Activated T-helper 2 cell treated with anti-CD3 and anti-CD28 coated beads, Interferon-gamma antibody, Interleukin-2, Interleukin-4, amounts not matched to agents 10 μg/mL and 5 μg/mL and 100 μg/mL, durations not matched to agents 14 hours and 24 hours and 36 hours (primary cell): ENCODE results near the gene KCNH1. TPM values are rescaled to one million over a fixed set of nuclear protein-coding genes. Genes with fewer than 3 reads are reported as not detected.

Experiments
- DNase-seq: peaks from one replicate; pipeline ENCODE4 v3.0.0; 2021; ENCODE audit warnings: low spot score
- H3K27ac Mint-ChIP-seq: one replicate; pipeline ENCODE4 v1.8.0; 2021; ENCODE audit warnings: mixed read lengths
- H3K27me3 Mint-ChIP-seq: one replicate; pipeline ENCODE4 v1.8.0; 2021; ENCODE audit warnings: low read depth, mixed read lengths
- H3K36me3 Mint-ChIP-seq: one replicate; pipeline ENCODE4 v1.8.0; 2021; ENCODE audit warnings: low read depth, mixed read lengths
- H3K4me1 Mint-ChIP-seq: one replicate; pipeline ENCODE4 v1.8.0; 2021; ENCODE audit warnings: low read depth, mixed read lengths
- H3K4me3 Mint-ChIP-seq: one replicate; pipeline ENCODE4 v1.8.0; 2021; ENCODE audit warnings: low read depth, mild to moderate bottlenecking, moderate library complexity, mixed read lengths
- H3K9me3 Mint-ChIP-seq: one replicate; pipeline ENCODE4 v1.8.0; 2021; ENCODE audit warnings: mixed read lengths
- intact Hi-C: fragments of 100-400 bp; cut with micrococcal nuclease; formaldehyde crosslinking; loops from one replicate; pipeline ENCODE4 v1.15.1; 2023
- total RNA-seq: library from RNA; stranded (reverse); gene quantifications from 2 replicates; pipeline ENCODE4 v1.2.3, GENCODE V29; 2022

Gene KCNH1
- total RNA-seq, 1 donor from 2014 or later, result not detected

GRCh38 chr1:210736713-210737112 is 397.2 kb downstream of the KCNH1 start:
- no peaks in the 10 kb centered on the region for H3K9me3 Mint-ChIP-seq
- H3K4me1 Mint-ChIP-seq, result no peaks in the 10 kb centered on the region
- no peak overlapping the region for H3K27ac Mint-ChIP-seq
- DNase-seq, result no peak
- H3K27me3 Mint-ChIP-seq, result peaks cover 5% of the 10 kb centered on the region
- H3K36me3 Mint-ChIP-seq, result no peaks in the 10 kb centered on the region
- no peak overlapping the region for H3K4me3 Mint-ChIP-seq
- intact Hi-C loops, result no loop called here

GRCh38 chr1:210731597-210731996 is 402.4 kb downstream of the KCNH1 start:
- intact Hi-C loops, result no loop called here
- peaks cover 7% of the 10 kb centered on the region for H3K4me1 Mint-ChIP-seq
- H3K4me3 Mint-ChIP-seq, result no peak overlapping the region

GRCh38 chr1:210731193-210731592 is 402.8 kb downstream of the KCNH1 start:
- Mint-ChIP-seq H3K27me3 (peaks cover 2% of the 10 kb centered on the region), H3K4me3 (no peak overlapping the region), H3K4me1 (peaks cover 7% of the 10 kb centered on the region), H3K36me3 (no peaks in the 10 kb centered on the region), H3K9me3 (no peaks in the 10 kb centered on the region), H3K27ac (no peak overlapping the region)
- DNase-seq, result no peak
- intact Hi-C loops, result no loop called here

More at GRCh38 chr1:210731597-210731996, 402.4 kb downstream of the KCNH1 start:
- Mint-ChIP-seq H3K36me3 (no peaks in the 10 kb centered on the region), H3K27ac (no peak overlapping the region), H3K27me3 (peaks cover 2% of the 10 kb centered on the region), H3K9me3 (no peaks in the 10 kb centered on the region)
- no peak for DNase-seq

GRCh38 chr1:210730023-210730422 is 403.9 kb downstream of the KCNH1 start:
- no peak overlapping the region for H3K4me3 Mint-ChIP-seq
- no peak overlapping the region for H3K27ac Mint-ChIP-seq
- DNase-seq, result no peak
- peaks cover 7% of the 10 kb centered on the region for H3K4me1 Mint-ChIP-seq
- H3K36me3 Mint-ChIP-seq, result no peaks in the 10 kb centered on the region
- intact Hi-C loops, result no loop called here
- H3K27me3 Mint-ChIP-seq, result no peaks in the 10 kb centered on the region
- no peaks in the 10 kb centered on the region for H3K9me3 Mint-ChIP-seq

GRCh38 chr1:210728437-210729149 is 405.4 kb downstream of the KCNH1 start:
- Mint-ChIP-seq H3K27ac (no peak overlapping the region), H3K4me3 (no peak overlapping the region), H3K9me3 (no peaks in the 10 kb centered on the region), H3K4me1 (peaks cover 7% of the 10 kb centered on the region), H3K27me3 (no peaks in the 10 kb centered on the region), H3K36me3 (no peaks in the 10 kb centered on the region)
- DNase-seq, result no peak
- intact Hi-C loops, result no loop called here

- intact Hi-C loops, result no loop called here
- DNase-seq, result no peak
- Mint-ChIP-seq H3K27me3 (no peaks in the 10 kb centered on the region), H3K36me3 (no peaks in the 10 kb centered on the region), H3K9me3 (no peaks in the 10 kb centered on the region), H3K4me1 (peaks cover 7% of the 10 kb centered on the region), H3K4me3 (no peak overlapping the region), H3K27ac (no peak overlapping the region)
Observed at GRCh38 chr1:210727709-210728108, 406.2 kb downstream of the KCNH1 start.

- DNase-seq, result no peak
- no peak overlapping the region for H3K27ac Mint-ChIP-seq
- no peaks in the 10 kb centered on the region for H3K9me3 Mint-ChIP-seq
- intact Hi-C loops, result no loop called here
- no peaks in the 10 kb centered on the region for H3K36me3 Mint-ChIP-seq
- peaks cover 7% of the 10 kb centered on the region for H3K4me1 Mint-ChIP-seq
- no peaks in the 10 kb centered on the region for H3K27me3 Mint-ChIP-seq
- no peak overlapping the region for H3K4me3 Mint-ChIP-seq
Observed at GRCh38 chr1:210726621-210727020, 407.3 kb downstream of the KCNH1 start.

GRCh38 chr1:210724768-210725167 is 409.2 kb downstream of the KCNH1 start:
- no peak overlapping the region for H3K4me3 Mint-ChIP-seq
- H3K4me1 Mint-ChIP-seq, result no peaks in the 10 kb centered on the region
- no peaks in the 10 kb centered on the region for H3K27me3 Mint-ChIP-seq
- no peak for DNase-seq
- no peak overlapping the region for H3K27ac Mint-ChIP-seq
- H3K9me3 Mint-ChIP-seq, result no peaks in the 10 kb centered on the region
- H3K36me3 Mint-ChIP-seq, result no peaks in the 10 kb centered on the region
- intact Hi-C loops, result no loop called here

GRCh38 chr1:210723646-210724045 is 410.3 kb downstream of the KCNH1 start:
- Mint-ChIP-seq H3K36me3 (no peaks in the 10 kb centered on the region), H3K4me1 (no peaks in the 10 kb centered on the region), H3K9me3 (no peaks in the 10 kb centered on the region), H3K27ac (no peak overlapping the region), H3K4me3 (no peak overlapping the region), H3K27me3 (no peaks in the 10 kb centered on the region)
- DNase-seq, result no peak
- intact Hi-C loops, result no loop called here

- no peaks in the 10 kb centered on the region for H3K4me1 Mint-ChIP-seq
- no peak overlapping the region for H3K27ac Mint-ChIP-seq
- H3K27me3 Mint-ChIP-seq, result no peaks in the 10 kb centered on the region
Observed at GRCh38 chr1:210722410-210723081, 411.4 kb downstream of the KCNH1 start.

GRCh38 chr1:210715072-210715471 is 418.9 kb downstream of the KCNH1 start:
- intact Hi-C loops, result no loop called here
- H3K27ac Mint-ChIP-seq, result no peak overlapping the region
- H3K4me1 Mint-ChIP-seq, result peaks cover 3% of the 10 kb centered on the region
- no peaks in the 10 kb centered on the region for H3K36me3 Mint-ChIP-seq
- H3K4me3 Mint-ChIP-seq, result no peak overlapping the region
- H3K27me3 Mint-ChIP-seq, result peaks cover 4% of the 10 kb centered on the region
- no peak for DNase-seq
- H3K9me3 Mint-ChIP-seq, result no peaks in the 10 kb centered on the region

More at GRCh38 chr1:210722410-210723081, 411.4 kb downstream of the KCNH1 start:
- Mint-ChIP-seq H3K4me3 (no peak overlapping the region), H3K9me3 (no peaks in the 10 kb centered on the region), H3K36me3 (no peaks in the 10 kb centered on the region)
- no peak for DNase-seq
- intact Hi-C loops, result no loop called here

- H3K4me1 Mint-ChIP-seq, result peaks cover 3% of the 10 kb centered on the region
- no peaks in the 10 kb centered on the region for H3K36me3 Mint-ChIP-seq
- H3K9me3 Mint-ChIP-seq, result no peaks in the 10 kb centered on the region
- H3K27me3 Mint-ChIP-seq, result peaks cover 7% of the 10 kb centered on the region
- no peak overlapping the region for H3K27ac Mint-ChIP-seq
- intact Hi-C loops, result no loop called here
- DNase-seq, result no peak
- no peak overlapping the region for H3K4me3 Mint-ChIP-seq
Observed at GRCh38 chr1:210711825-210712612, 421.9 kb downstream of the KCNH1 start.

GRCh38 chr1:210709701-210710100 is 424.2 kb downstream of the KCNH1 start:
- H3K4me3 Mint-ChIP-seq, result no peak overlapping the region
- H3K27me3 Mint-ChIP-seq, result peaks cover 9% of the 10 kb centered on the region
- peaks cover under 1% of the 10 kb centered on the region for H3K4me1 Mint-ChIP-seq
- DNase-seq, result no peak
- H3K9me3 Mint-ChIP-seq, result no peaks in the 10 kb centered on the region
- no peaks in the 10 kb centered on the region for H3K36me3 Mint-ChIP-seq
- H3K27ac Mint-ChIP-seq, result no peak overlapping the region
- intact Hi-C loops, result no loop called here
